Type B pancreatic cell (in vitro differentiated cells): Measurements from ENCODE around the gene SEMA4G. TPM values are rescaled to one million over a fixed set of nuclear protein-coding genes. Genes with fewer than 3 reads are reported as not detected.

ENCODE experiments used
- DNase-seq: peaks from one replicate; pipeline ENCODE4 v3.0.0; 2021; ENCODE audit warnings: mixed read lengths; ENCODE audit not compliant: unreplicated experiment; ENCODE audit errors: extremely low spot score
- H3K27ac Mint-ChIP-seq: 2 replicates; pipeline ENCODE4 v1.8.0; 2021; ENCODE audit warnings: mild to moderate bottlenecking, mixed read lengths
- H3K27me3 Mint-ChIP-seq: 2 replicates; pipeline ENCODE4 v1.8.0; 2021; ENCODE audit warnings: mixed read lengths
- H3K36me3 Mint-ChIP-seq: 2 replicates; pipeline ENCODE4 v1.8.0; 2021; ENCODE audit warnings: mixed read lengths
- H3K4me1 Mint-ChIP-seq: one replicate; pipeline ENCODE4 v1.8.0; 2021; ENCODE audit warnings: mixed read lengths; ENCODE audit not compliant: unreplicated experiment
- H3K4me3 Mint-ChIP-seq: 2 replicates; pipeline ENCODE4 v1.8.0; 2021; ENCODE audit warnings: mild to moderate bottlenecking, mixed read lengths
- H3K9me3 Mint-ChIP-seq: 2 replicates; pipeline ENCODE4 v1.8.0; 2021; ENCODE audit warnings: mixed read lengths
- microRNA-seq: library from miRNA; unstranded; fragments of <30 nt; microRNA quantifications from one replicate; pipeline ENCODE4, GENCODE V29; 2020
- total RNA-seq: library from RNA; stranded (reverse); gene quantifications from 2 replicates; pipeline ENCODE4 v1.2.1, GENCODE V29; 2021; ENCODE audit warnings: low replicate concordance
- TF ChIP-seq, protein P1 (sequence below): fragments of 200-600 bp; sonication (generic); conservative IDR thresholded peaks from 2 replicates; pipeline ENCODE4 v1.5.0; 2021; ENCODE audit warnings: antibody characterized with exemption, mild to moderate bottlenecking

Gene SEMA4G
- total RNA-seq, 1 donor from 2014 or later: 46.0 TPM

DNA sequence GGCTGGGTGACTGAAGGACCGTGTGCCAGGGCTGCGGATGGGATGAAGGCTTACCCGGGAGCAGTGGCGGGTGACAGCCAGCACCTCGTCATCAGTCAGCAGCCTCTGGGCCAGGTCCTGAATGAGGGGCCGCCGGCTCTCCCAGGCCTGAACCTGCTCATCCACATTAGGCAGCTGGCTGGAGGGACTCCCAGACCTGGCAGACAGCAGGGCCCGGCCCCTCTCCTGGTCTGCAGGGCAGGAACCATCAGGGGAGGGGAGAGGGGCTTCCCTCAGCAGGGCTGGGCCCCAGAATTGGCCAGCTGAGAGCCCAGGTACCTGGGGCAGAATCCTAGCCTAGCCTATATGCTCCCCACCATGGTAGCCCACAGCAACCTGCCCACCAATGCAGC lies 46.3 kb downstream of the SEMA4G start:
- H3K4me3 Mint-ChIP-seq: no peak overlapping the region
- H3K36me3 Mint-ChIP-seq: no peaks in the 10 kb centered on the region
- TF ChIP-seq, protein P1, sequence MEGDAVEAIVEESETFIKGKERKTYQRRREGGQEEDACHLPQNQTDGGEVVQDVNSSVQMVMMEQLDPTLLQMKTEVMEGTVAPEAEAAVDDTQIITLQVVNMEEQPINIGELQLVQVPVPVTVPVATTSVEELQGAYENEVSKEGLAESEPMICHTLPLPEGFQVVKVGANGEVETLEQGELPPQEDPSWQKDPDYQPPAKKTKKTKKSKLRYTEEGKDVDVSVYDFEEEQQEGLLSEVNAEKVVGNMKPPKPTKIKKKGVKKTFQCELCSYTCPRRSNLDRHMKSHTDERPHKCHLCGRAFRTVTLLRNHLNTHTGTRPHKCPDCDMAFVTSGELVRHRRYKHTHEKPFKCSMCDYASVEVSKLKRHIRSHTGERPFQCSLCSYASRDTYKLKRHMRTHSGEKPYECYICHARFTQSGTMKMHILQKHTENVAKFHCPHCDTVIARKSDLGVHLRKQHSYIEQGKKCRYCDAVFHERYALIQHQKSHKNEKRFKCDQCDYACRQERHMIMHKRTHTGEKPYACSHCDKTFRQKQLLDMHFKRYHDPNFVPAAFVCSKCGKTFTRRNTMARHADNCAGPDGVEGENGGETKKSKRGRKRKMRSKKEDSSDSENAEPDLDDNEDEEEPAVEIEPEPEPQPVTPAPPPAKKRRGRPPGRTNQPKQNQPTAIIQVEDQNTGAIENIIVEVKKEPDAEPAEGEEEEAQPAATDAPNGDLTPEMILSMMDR: no peak
- peaks cover 36% of the 10 kb centered on the region for H3K27me3 Mint-ChIP-seq
- no peaks in the 10 kb centered on the region for H3K9me3 Mint-ChIP-seq
- no peak for DNase-seq
- peaks cover 38% of the 10 kb centered on the region for H3K4me1 Mint-ChIP-seq
- H3K27ac Mint-ChIP-seq: no peak overlapping the region

- H3K27ac Mint-ChIP-seq: no peak overlapping the region
Observed at GRCh38 chr10:101016814-101017213, 47.5 kb downstream of the SEMA4G start.

DNA sequence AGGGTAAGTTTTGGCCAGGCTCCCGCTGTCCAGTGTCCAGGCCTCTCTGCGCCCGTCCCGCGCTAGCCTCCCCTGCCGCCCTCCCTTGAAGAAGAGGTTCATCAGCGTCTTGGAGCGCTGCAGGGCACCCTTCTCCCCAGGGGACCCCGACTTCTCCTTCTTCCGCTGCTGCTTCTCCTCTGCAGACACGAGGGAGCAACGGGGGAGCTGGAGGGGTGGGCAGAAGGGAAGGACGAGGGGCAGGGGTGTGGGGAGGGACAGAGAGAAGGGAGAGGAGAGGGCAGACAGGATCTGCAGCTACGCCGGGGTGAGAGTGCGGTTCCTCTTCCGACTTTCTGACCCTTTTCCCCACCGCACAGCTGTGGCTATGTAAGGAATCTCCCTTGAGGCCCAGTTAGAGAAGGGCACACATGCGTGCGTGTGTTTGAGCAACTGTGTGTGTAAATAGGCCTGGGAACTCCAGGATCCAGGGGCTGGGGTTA lies 48.9 kb downstream of the SEMA4G start:
- Mint-ChIP-seq H3K36me3 (no peaks in the 10 kb centered on the region), H3K27ac (peak overlapping the region; percentile 56), H3K27me3 (peaks cover 38% of the 10 kb centered on the region), H3K4me3 (peak overlapping the region; percentile 44), H3K4me1 (peaks cover 37% of the 10 kb centered on the region), H3K9me3 (no peaks in the 10 kb centered on the region)
- TF ChIP-seq, protein P1: no peak
- no peak for DNase-seq

More at GRCh38 chr10:101016814-101017213, 47.5 kb downstream of the SEMA4G start:
- no peaks in the 10 kb centered on the region for H3K9me3 Mint-ChIP-seq
- no peak overlapping the region for H3K4me3 Mint-ChIP-seq
- TF ChIP-seq, protein P1: no peak
- DNase-seq: no peak
- H3K4me1 Mint-ChIP-seq: peaks cover 43% of the 10 kb centered on the region
- H3K36me3 Mint-ChIP-seq: no peaks in the 10 kb centered on the region
- H3K27me3 Mint-ChIP-seq: peaks cover 41% of the 10 kb centered on the region

DNA sequence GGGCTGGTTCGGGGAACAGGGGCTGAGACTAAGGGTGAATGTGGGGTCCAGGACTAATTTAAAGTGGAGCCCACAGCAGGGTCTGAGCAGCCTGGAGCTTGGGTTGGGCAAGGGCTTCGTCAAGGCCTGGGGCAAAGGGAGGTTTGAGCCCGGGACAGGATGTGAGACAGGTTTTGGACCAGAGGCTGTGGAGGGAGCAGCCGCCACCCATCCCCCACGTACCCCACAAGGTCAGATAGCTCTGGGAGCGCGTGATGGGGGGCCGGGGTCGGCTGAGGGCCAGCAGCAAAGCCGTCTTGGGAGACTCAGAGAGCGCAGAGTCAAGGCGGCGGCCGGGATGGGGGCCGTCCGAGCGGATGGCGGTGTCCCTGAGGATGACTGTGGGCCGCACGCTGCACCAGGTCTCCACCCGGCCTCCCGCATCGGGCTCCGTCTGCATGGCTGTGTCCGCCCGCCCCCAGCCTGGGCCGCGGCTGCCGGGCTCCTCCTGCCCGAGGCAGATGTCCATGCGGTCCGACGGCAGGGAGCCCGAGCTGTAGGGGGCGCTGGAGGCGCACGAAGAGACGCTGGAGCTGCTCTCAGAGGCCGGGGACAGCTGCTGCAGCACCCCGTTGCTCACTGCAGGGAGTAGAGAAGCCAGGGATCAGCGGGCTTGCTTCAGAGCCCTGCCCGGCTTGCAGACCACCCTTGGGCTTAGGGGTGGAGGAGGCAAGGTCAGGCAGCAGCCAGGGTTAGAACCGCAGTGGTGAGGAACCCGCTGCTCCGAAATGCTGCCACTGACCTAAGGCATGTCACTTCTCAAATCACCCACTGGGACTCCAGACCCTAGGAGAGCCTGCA lies 49.5 kb downstream of the SEMA4G start:
- DNase-seq: peak; percentile 89
- peaks cover 33% of the 10 kb centered on the region for H3K4me1 Mint-ChIP-seq
- peak overlapping the region; percentile 56 for H3K27ac Mint-ChIP-seq
- peak overlapping the region; percentile 44 for H3K4me3 Mint-ChIP-seq
- peaks cover 36% of the 10 kb centered on the region for H3K27me3 Mint-ChIP-seq
- no peaks in the 10 kb centered on the region for H3K9me3 Mint-ChIP-seq
- TF ChIP-seq, protein P1: peak; percentile 84
- no peaks in the 10 kb centered on the region for H3K36me3 Mint-ChIP-seq

Small RNAs within 50 kb of the gene (microRNA-seq; reads per million reads assigned to microRNA genes)
- gene MIR608: not detected

Other genes with a start within 250 kb of the SEMA4G start
- 0.19 and 4.4 TPM in 2 replicates for gene PAX2, start 223.9 kb upstream of the SEMA4G start, total RNA-seq
- gene SLF2, start 56.5 kb upstream of the SEMA4G start, total RNA-seq: 22.0 and 46.1 TPM in 2 replicates
- gene MRPL43, start 18.0 kb downstream of the SEMA4G start, total RNA-seq: 69.7 and 74.2 TPM in 2 replicates
- 11.3 and 19.2 TPM in 2 replicates for gene TWNK, start 18.0 kb downstream of the SEMA4G start, total RNA-seq
- gene LZTS2, start 30.3 kb downstream of the SEMA4G start, total RNA-seq: 50.2 and 86.6 TPM in 2 replicates
- 1.4 and 2.0 TPM in 2 replicates for gene PDZD7, start 61.6 kb downstream of the SEMA4G start, total RNA-seq
- gene SFXN3, start 61.7 kb downstream of the SEMA4G start, total RNA-seq: 15.3 and 25.7 TPM in 2 replicates
- gene KAZALD1, start 92.5 kb downstream of the SEMA4G start, total RNA-seq: 6.9 and 17.1 TPM in 2 replicates
- gene TLX1, start 161.8 kb downstream of the SEMA4G start, total RNA-seq: 0.10 and 0.17 TPM in 2 replicates